Breast epithelium (tissue), 3 donors: ENCODE measurements around the gene PITPNM3.

Source experiments
- POLR2A ChIP-seq: fragments of 450-650 bp; IDR thresholded peaks from one replicate; pipeline ENCODE4 v1.6.1; 2016; ENCODE audit warnings: antibody characterized with exemption, mild to moderate bottlenecking, moderate library complexity
- POLR2AphosphoS5 ChIP-seq, 3 donors: sonication (generic); formaldehyde crosslinking; IDR thresholded peaks; one replicate each; pipeline ENCODE4 v1.6.1; 2017; ENCODE audit warnings: antibody characterized with exemption in 3 of 3
- TF ChIP-seq, protein P1 (sequence below), 3 donors: fragments of 450-650 bp; IDR thresholded peaks; one replicate each; pipeline ENCODE4 v1.5.1; 2016 to 2017; ENCODE audit warnings: antibody characterized with exemption in 3 of 3, mild to moderate bottlenecking in 3 of 3, moderate library complexity in 3 of 3

DNA sequence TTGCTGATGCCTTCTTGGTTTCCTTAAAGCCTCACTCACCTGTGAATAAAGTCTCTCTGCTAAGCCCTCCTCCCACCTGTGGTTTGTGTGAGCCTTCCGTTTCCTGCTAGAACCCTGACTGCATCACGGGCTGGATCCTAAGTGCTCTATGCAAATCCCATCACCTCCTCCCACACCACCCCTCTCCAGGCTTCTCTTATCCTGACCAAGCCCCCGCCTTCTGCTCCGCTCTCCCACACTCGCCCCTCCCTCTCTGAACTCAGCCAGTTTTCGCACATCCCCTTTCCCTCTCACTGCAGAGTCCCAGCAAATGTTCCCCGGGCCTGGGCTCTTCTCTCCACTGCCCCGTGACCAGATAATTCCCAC is 60.3 kb downstream of the PITPNM3 start:
- TF ChIP-seq, protein P1, sequence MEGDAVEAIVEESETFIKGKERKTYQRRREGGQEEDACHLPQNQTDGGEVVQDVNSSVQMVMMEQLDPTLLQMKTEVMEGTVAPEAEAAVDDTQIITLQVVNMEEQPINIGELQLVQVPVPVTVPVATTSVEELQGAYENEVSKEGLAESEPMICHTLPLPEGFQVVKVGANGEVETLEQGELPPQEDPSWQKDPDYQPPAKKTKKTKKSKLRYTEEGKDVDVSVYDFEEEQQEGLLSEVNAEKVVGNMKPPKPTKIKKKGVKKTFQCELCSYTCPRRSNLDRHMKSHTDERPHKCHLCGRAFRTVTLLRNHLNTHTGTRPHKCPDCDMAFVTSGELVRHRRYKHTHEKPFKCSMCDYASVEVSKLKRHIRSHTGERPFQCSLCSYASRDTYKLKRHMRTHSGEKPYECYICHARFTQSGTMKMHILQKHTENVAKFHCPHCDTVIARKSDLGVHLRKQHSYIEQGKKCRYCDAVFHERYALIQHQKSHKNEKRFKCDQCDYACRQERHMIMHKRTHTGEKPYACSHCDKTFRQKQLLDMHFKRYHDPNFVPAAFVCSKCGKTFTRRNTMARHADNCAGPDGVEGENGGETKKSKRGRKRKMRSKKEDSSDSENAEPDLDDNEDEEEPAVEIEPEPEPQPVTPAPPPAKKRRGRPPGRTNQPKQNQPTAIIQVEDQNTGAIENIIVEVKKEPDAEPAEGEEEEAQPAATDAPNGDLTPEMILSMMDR (IDR thresholded peaks at IDR 0.05) = no peak
- no peak for TF ChIP-seq POLR2A
- no peak for TF ChIP-seq POLR2AphosphoS5 (IDR thresholded peaks at IDR 0.05)
